Fibroblast of pulmonary artery (primary cell): Measurements from ENCODE around the gene ADAMTS18.
"Not testable (repeated sequence)": the region's sequence is repeated elsewhere in the genome, so short reads cannot be mapped to it uniquely, and the experiment has no call there.

Experiments used
- DNase-seq: peaks from one replicate; pipeline ENCODE4 v3.0.0-alpha.2; 2010; ENCODE audit warnings: low read depth
- H3K4me3 ChIP-seq: replicated peaks from 2 replicates; pipeline ENCODE4 v1.5.1; 2011; ENCODE audit warnings: low read depth, mild to moderate bottlenecking, control low read depth, low read length, moderate library complexity
- CTCF ChIP-seq: IDR thresholded peaks from 2 replicates; pipeline ENCODE4 v1.5.1; 2011; ENCODE audit warnings: mild to moderate bottlenecking, control low read depth, low read length, inconsistent platforms; ENCODE audit errors: missing control alignments

Gene ADAMTS18

DNA sequence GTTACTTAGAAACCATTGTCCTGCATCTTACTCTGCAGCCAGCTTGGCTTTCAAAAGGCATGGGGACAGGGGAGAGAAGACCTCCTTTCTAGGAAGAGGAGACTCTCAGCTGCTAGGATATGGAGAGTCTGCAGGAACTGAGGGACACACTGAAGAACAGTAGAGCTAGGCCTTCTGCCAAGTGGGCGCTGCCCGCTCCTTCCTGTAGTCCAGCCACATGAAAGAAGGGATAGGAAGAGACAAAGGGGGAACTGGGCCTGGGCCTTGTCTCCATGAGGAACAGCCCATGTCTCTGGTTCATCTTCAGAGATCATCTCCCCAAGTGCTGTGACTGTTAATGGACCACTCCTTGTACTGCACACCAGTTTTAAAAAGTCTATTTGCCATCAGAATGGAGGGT lies 157.3 kb downstream of the ADAMTS18 start:
- TF ChIP-seq CTCF = no peak
- H3K4me3 ChIP-seq = no peak overlapping the region
- no peak for DNase-seq

GRCh38 chr16:77277141-77277540 lies 157.7 kb downstream of the ADAMTS18 start:
- DNase-seq = no peak
- no peak for TF ChIP-seq CTCF
- H3K4me3 ChIP-seq = no peak overlapping the region

GRCh38 chr16:77276661-77277060 lies 158.2 kb downstream of the ADAMTS18 start:
- TF ChIP-seq CTCF = no peak
- H3K4me3 ChIP-seq = no peak overlapping the region
- DNase-seq = no peak

DNA sequence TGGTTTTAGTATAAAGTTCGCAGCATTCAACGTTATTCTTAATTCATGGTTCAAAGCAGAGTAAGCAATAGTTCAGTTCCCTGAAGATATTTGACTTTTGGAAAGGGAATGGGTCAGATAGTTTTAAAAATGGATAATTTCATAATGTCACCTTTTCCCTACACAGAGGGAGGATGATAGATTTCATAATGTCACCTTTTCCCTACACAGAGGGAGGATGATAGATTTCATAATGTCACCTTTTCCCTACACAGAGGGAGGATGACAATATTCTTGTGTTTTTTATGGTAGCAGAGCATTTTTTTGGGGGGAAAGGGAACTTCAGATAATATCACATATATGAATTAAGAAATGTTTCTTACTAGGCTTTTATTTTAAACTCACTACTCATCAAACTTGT lies 159.5 kb downstream of the ADAMTS18 start:
- H3K4me3 ChIP-seq, DNase-seq: not testable (repeated sequence)

- no peak for TF ChIP-seq CTCF
- no peak overlapping the region for H3K4me3 ChIP-seq
- DNase-seq = no peak
Measured at GRCh38 chr16:77273815-77274214, 161.0 kb downstream of the ADAMTS18 start.

GRCh38 chr16:77271532-77272426 lies 163.1 kb downstream of the ADAMTS18 start:
- DNase-seq = no peak
- TF ChIP-seq CTCF = no peak
- no peak overlapping the region for H3K4me3 ChIP-seq

- DNase-seq, H3K4me3 ChIP-seq: not testable (repeated sequence)
Measured at GRCh38 chr16:77266185-77266584, 168.6 kb downstream of the ADAMTS18 start.

- no peak for DNase-seq
- no peak for TF ChIP-seq CTCF
- no peak overlapping the region for H3K4me3 ChIP-seq
Measured at GRCh38 chr16:77262971-77263370, 171.9 kb downstream of the ADAMTS18 start.
